GM12892 (cell line): ENCODE measurements around the gene GNAT3.

Experiments
- POLR2A ChIP-seq: IDR thresholded peaks from 2 replicates; pipeline ENCODE4 v1.6.1; 2011; ENCODE audit warnings: low read depth, low read length, control low read depth
- POLR2AphosphoS5 ChIP-seq: IDR thresholded peaks from 2 replicates; pipeline ENCODE4 v1.6.1; 2011; ENCODE audit warnings: low read depth, low read length, control low read depth
- TAF1 ChIP-seq: IDR thresholded peaks from 2 replicates; pipeline ENCODE4 v1.6.1; 2011; ENCODE audit warnings: low read depth, mild to moderate bottlenecking, control low read depth, low read length, borderline replicate concordance

DNA sequence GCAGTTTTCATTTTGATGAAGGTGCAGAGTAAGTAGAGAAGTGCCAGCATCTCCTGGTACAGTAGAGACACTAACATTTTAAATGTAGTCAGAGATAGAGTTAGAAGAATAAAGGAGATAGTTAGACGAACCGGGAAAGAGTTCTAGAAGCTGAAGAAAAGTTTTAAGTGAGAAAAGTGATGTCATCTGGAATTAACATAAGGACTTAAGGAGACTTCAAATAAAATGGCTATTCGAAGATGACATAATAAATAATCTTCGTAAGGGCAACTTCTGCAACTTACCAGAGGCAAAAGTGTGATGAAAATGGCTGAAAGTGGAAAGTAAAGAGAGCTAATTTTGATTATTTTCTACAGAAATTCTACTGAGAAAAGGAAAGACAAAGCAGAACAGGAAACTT is 20.4 kb downstream of the GNAT3 start:
- TF ChIP-seq POLR2AphosphoS5: no peak
- no peak for TF ChIP-seq POLR2A
- no peak for TF ChIP-seq TAF1
